ENCODE measurements around the gene DZIP1. TPM values are rescaled to one million over a fixed set of nuclear protein-coding genes. Genes with fewer than 3 reads are reported as not detected.

The DZIP1 gene
- polyA plus RNA-seq, 2 of the 4 experiments (the other 2 are of a cell fraction): 11.5 to 17.1 TPM

DNA sequence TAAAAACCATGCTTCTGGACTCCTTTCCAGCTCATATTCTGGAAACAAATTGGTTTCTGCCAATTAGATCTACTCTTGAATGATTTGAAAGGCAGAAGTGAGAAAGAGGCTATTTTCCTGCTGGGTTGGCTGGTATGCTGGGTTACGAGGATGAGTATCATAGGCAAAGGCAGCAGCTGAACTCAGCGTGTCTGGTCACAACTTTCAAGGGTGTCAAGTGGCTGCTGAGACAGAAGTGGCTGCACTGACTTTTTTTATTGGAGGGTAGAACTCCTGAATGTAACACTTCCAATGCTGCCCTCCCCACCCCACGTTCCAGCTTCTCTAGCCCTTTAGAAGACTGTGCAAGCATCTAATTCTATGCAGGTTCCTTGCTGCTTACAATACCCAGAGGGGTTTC lies 8.3 kb upstream of the DZIP1 start:
- DNase-seq (ENCODE audit: low read depth in 1 of 2, low spot score in 1 of 2) (no peak), FAIRE-seq (no peak), ATAC-seq (no peak)
- TF ChIP-seq SMC3 (IDR thresholded peaks at IDR 0.05) (no peak), NR3C1 (IDR thresholded peaks at IDR 0.05) (no peak), CHD2 (IDR thresholded peaks at IDR 0.05; ENCODE audit: low read length, partially characterized antibody) (no peak), HDAC2 (IDR thresholded peaks at IDR 0.05) (no peak), CBX8 (IDR thresholded peaks at IDR 0.05) (no peak), MAFK (IDR thresholded peaks at IDR 0.05; ENCODE audit: partially characterized antibody) (no peak)
- TF ChIP-seq, protein P1, sequence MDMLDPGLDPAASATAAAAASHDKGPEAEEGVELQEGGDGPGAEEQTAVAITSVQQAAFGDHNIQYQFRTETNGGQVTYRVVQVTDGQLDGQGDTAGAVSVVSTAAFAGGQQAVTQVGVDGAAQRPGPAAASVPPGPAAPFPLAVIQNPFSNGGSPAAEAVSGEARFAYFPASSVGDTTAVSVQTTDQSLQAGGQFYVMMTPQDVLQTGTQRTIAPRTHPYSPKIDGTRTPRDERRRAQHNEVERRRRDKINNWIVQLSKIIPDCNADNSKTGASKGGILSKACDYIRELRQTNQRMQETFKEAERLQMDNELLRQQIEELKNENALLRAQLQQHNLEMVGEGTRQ (IDR thresholded peaks at IDR 0.05): no peak
- TF ChIP-seq, protein P2, sequence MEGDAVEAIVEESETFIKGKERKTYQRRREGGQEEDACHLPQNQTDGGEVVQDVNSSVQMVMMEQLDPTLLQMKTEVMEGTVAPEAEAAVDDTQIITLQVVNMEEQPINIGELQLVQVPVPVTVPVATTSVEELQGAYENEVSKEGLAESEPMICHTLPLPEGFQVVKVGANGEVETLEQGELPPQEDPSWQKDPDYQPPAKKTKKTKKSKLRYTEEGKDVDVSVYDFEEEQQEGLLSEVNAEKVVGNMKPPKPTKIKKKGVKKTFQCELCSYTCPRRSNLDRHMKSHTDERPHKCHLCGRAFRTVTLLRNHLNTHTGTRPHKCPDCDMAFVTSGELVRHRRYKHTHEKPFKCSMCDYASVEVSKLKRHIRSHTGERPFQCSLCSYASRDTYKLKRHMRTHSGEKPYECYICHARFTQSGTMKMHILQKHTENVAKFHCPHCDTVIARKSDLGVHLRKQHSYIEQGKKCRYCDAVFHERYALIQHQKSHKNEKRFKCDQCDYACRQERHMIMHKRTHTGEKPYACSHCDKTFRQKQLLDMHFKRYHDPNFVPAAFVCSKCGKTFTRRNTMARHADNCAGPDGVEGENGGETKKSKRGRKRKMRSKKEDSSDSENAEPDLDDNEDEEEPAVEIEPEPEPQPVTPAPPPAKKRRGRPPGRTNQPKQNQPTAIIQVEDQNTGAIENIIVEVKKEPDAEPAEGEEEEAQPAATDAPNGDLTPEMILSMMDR (IDR thresholded peaks at IDR 0.05): no peak
- TF ChIP-seq, protein P3, sequence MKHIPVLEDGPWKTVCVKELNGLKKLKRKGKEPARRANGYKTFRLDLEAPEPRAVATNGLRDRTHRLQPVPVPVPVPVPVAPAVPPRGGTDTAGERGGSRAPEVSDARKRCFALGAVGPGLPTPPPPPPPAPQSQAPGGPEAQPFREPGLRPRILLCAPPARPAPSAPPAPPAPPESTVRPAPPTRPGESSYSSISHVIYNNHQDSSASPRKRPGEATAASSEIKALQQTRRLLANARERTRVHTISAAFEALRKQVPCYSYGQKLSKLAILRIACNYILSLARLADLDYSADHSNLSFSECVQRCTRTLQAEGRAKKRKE (CRISPR knock-in tag; IDR thresholded peaks at IDR 0.05; ENCODE audit: low read depth): no peak
- TF ChIP-seq, protein P4, sequence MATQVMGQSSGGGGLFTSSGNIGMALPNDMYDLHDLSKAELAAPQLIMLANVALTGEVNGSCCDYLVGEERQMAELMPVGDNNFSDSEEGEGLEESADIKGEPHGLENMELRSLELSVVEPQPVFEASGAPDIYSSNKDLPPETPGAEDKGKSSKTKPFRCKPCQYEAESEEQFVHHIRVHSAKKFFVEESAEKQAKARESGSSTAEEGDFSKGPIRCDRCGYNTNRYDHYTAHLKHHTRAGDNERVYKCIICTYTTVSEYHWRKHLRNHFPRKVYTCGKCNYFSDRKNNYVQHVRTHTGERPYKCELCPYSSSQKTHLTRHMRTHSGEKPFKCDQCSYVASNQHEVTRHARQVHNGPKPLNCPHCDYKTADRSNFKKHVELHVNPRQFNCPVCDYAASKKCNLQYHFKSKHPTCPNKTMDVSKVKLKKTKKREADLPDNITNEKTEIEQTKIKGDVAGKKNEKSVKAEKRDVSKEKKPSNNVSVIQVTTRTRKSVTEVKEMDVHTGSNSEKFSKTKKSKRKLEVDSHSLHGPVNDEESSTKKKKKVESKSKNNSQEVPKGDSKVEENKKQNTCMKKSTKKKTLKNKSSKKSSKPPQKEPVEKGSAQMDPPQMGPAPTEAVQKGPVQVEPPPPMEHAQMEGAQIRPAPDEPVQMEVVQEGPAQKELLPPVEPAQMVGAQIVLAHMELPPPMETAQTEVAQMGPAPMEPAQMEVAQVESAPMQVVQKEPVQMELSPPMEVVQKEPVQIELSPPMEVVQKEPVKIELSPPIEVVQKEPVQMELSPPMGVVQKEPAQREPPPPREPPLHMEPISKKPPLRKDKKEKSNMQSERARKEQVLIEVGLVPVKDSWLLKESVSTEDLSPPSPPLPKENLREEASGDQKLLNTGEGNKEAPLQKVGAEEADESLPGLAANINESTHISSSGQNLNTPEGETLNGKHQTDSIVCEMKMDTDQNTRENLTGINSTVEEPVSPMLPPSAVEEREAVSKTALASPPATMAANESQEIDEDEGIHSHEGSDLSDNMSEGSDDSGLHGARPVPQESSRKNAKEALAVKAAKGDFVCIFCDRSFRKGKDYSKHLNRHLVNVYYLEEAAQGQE (IDR thresholded peaks at IDR 0.05): no peak
- H3K27ac ChIP-seq: no peak overlapping the region
- H3K4me3 ChIP-seq: no peak overlapping the region
- CTCF ChIA-PET: interaction anchor here (1.0 kb wide), 2 partner anchors 8 to 28 kb away, joined by 3 read pairs; no protein-coding TSS in a partner anchor
- no peak overlapping the region for H3K4me2 ChIP-seq
- H3K9me3 ChIP-seq: no peaks in the 10 kb centered on the region
- H3K4me1 ChIP-seq: no peaks in the 10 kb centered on the region
- 51% methylated on average over 3 of the region's 3 CpGs for WGBS (ENCODE audit: missing lambda C conversion rate)
- POLR2A ChIA-PET: no interaction called here

DNA sequence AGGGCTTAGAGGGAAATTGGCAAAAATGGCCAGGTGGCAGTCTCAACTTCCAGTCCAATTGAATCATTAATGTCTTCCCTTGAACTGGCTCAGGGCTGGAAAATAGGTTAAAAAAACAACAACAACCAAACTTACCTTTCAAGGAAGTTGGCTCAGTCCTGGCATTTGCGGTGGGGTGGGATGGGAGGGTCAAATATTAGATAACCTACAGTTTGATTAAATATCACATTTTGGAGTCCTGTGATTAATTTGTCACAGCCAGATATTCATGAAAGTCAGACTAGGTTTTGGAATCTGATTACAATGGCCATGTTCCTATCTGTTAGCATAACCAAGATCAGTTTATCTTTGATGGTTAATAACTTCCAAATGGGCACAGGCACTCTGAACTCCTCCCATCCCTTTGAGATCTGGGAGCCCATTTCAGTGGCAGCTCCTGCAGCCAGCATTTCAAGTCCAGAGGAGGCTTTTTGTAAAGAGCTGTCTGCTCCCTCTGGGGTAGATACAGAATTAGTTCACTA lies 7.8 kb upstream of the DZIP1 start:
- DNase-seq (ENCODE audit: low read depth in 1 of 2, low spot score in 1 of 2) (no peak), ATAC-seq (no peak), FAIRE-seq (no peak)
- POLR2A ChIA-PET: no interaction called here
- 64% methylated on average over 1 of the region's 1 CpG for WGBS (ENCODE audit: missing lambda C conversion rate)
- TF ChIP-seq RFX5 (IDR thresholded peaks at IDR 0.05) (no peak), CBX2 (IDR thresholded peaks at IDR 0.05; ENCODE audit: borderline replicate concordance, low read depth) (no peak), NR3C1 (IDR thresholded peaks at IDR 0.05) (no peak), FOSB (CRISPR knock-in tag; IDR thresholded peaks at IDR 0.05) (no peak), GATA3 (IDR thresholded peaks at IDR 0.05; ENCODE audit: borderline replicate concordance) (no peak), PHF8 (IDR thresholded peaks at IDR 0.05; ENCODE audit: borderline replicate concordance, low read depth) (no peak)
- TF ChIP-seq, protein P5, sequence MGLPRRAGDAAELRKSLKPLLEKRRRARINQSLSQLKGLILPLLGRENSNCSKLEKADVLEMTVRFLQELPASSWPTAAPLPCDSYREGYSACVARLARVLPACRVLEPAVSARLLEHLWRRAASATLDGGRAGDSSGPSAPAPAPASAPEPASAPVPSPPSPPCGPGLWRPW (IDR thresholded peaks at IDR 0.05): no peak
- TF ChIP-seq, protein P3 (CRISPR knock-in tag; IDR thresholded peaks at IDR 0.05; ENCODE audit: low read depth): no peak
- TF ChIP-seq, protein P6, sequence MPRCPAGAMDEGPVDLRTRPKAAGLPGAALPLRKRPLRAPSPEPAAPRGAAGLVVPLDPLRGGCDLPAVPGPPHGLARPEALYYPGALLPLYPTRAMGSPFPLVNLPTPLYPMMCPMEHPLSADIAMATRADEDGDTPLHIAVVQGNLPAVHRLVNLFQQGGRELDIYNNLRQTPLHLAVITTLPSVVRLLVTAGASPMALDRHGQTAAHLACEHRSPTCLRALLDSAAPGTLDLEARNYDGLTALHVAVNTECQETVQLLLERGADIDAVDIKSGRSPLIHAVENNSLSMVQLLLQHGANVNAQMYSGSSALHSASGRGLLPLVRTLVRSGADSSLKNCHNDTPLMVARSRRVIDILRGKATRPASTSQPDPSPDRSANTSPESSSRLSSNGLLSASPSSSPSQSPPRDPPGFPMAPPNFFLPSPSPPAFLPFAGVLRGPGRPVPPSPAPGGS (IDR thresholded peaks at IDR 0.05): no peak
- H3K4me2 ChIP-seq: no peak overlapping the region
- no peak overlapping the region for H3K4me3 ChIP-seq
- CTCF ChIA-PET: interaction anchor here (1.0 kb wide), 2 partner anchors 8 to 28 kb away, joined by 3 read pairs; no protein-coding TSS in a partner anchor
- H3K27ac ChIP-seq: no peak overlapping the region
- no peaks in the 10 kb centered on the region for H3K9me3 ChIP-seq
- no peaks in the 10 kb centered on the region for H3K4me1 ChIP-seq

Measured in A549 (cell line).